HEK293T (cell line): ENCODE measurements around the gene AARS1.

Experiments
- ELF4 ChIP-seq: fragments of 450-650 bp; IDR thresholded peaks from 2 replicates; pipeline ENCODE4 v1.6.1; 2017; ENCODE audit warnings: antibody characterized with exemption
- SP1 ChIP-seq: fragments of 450-650 bp; IDR thresholded peaks from 2 replicates; pipeline ENCODE4 v1.6.1; 2017

GRCh38 chr16:70276392-70276791 is 12.9 kb downstream of the AARS1 start:
- TF ChIP-seq SP1: no peak
- no peak for TF ChIP-seq ELF4
